Measurements from ENCODE around the gene KSR2. TPM values are rescaled to one million over a fixed set of nuclear protein-coding genes. Genes with fewer than 3 reads are reported as not detected.
"Not testable (repeated sequence)": the region's sequence is repeated elsewhere in the genome, so short reads cannot be mapped to it uniquely, and the experiment has no call there.

The KSR2 gene
- total RNA-seq, 1 experiment from 2014 or later, result 2.0 TPM

- H3K9me3 ChIP-seq (ENCODE audit: insufficient read depth, low read depth), result no peaks in the 10 kb centered on the region
- DNase-seq, result no peak
- H3K4me2 ChIP-seq, result no peak overlapping the region
- no TSS peak for BruUV-seq (replicated peaks)
- ChIA-PET POLR2A (ENCODE audit: unreplicated experiment) (no interaction called here), CTCF (no interaction called here)
- H3K79me2 ChIP-seq (ENCODE audit: low read depth), result no peaks in the 10 kb centered on the region
- H3K4me1 ChIP-seq (replicated peaks; ENCODE audit: insufficient read depth), result no peaks in the 10 kb centered on the region; the same call in 1 of the 2 replicates
- H3F3A ChIP-seq (ENCODE audit: insufficient read depth, low read depth), result no peaks in the 10 kb centered on the region
- TF ChIP-seq EZH2 (IDR thresholded peaks at IDR 0.05; ENCODE audit: low read depth), result no peak
- TF ChIP-seq CTCF (conservative IDR thresholded peaks at IDR 0.05), result no peak
- intact Hi-C loops (cut with micrococcal nuclease; ENCODE audit: unreplicated experiment), result no loop called here
- no peaks in the 10 kb centered on the region for H3K36me3 ChIP-seq (ENCODE audit: low read depth)
- H3K27me3 ChIP-seq (ENCODE audit: insufficient read depth, low read depth), result peaks cover 65% of the 10 kb centered on the region
- H4K20me1 ChIP-seq (ENCODE audit: insufficient read depth), result 0 out of 2 replicates have a peak, but pooled peaks cover 3% of the 10 kb centered on the region
- H3K27ac ChIP-seq, result no peak overlapping the region
- H3K4me3 ChIP-seq, result no peak overlapping the region
- H3K9me2 ChIP-seq (ENCODE audit: insufficient read depth), result no peaks in the 10 kb centered on the region
- H2AFZ ChIP-seq, result no peak overlapping the region
These were observed 161.4 kb downstream of the KSR2 start for GRCh38 chr12:117807355-117807754.

GRCh38 chr12:117805865-117806264, 162.9 kb downstream of the KSR2 start:
- Histone ChIP-seq H3K27ac (no peak overlapping the region), H3K9me2 (ENCODE audit: insufficient read depth) (no peaks in the 10 kb centered on the region), H3K27me3 (ENCODE audit: insufficient read depth, low read depth) (peaks cover 55% of the 10 kb centered on the region), H2AFZ (no peak overlapping the region), H3K4me2 (no peak overlapping the region), H3K79me2 (ENCODE audit: low read depth) (no peaks in the 10 kb centered on the region), H3K4me3 (no peak overlapping the region), H3K9me3 (ENCODE audit: insufficient read depth, low read depth) (no peaks in the 10 kb centered on the region), H3F3A (ENCODE audit: insufficient read depth, low read depth) (no peaks in the 10 kb centered on the region), H3K36me3 (ENCODE audit: low read depth) (no peaks in the 10 kb centered on the region), H4K20me1 (ENCODE audit: insufficient read depth) (0 out of 2 replicates have a peak, but pooled peaks cover 3% of the 10 kb centered on the region), H3K4me1 (replicated peaks; ENCODE audit: insufficient read depth) (no peaks in the 10 kb centered on the region; the same call in 1 of the 2 replicates)
- POLR2A ChIA-PET (ENCODE audit: unreplicated experiment), result no interaction called here
- CTCF ChIA-PET, result no interaction called here
- no peak for DNase-seq
- intact Hi-C loops (cut with micrococcal nuclease; ENCODE audit: unreplicated experiment), result no loop called here
- BruUV-seq (replicated peaks), result no TSS peak
- TF ChIP-seq CTCF (conservative IDR thresholded peaks at IDR 0.05) (no peak), EZH2 (IDR thresholded peaks at IDR 0.05; ENCODE audit: low read depth) (no peak)

- intact Hi-C loops (cut with micrococcal nuclease; ENCODE audit: unreplicated experiment), result no loop called here
- DNase-seq, result peak in 1 of 2 experiments; percentile 71
- Histone ChIP-seq H3K36me3 (ENCODE audit: low read depth) (no peaks in the 10 kb centered on the region), H3K4me1 (replicated peaks; ENCODE audit: insufficient read depth) (no peaks in the 10 kb centered on the region; the same call in 1 of the 2 replicates), H3K4me3 (no peak overlapping the region), H3K9me3 (ENCODE audit: insufficient read depth, low read depth) (no peaks in the 10 kb centered on the region), H3K79me2 (ENCODE audit: low read depth) (no peaks in the 10 kb centered on the region), H3K27ac (no peak overlapping the region), H4K20me1 (ENCODE audit: insufficient read depth) (0 out of 2 replicates have a peak, but pooled peaks cover 3% of the 10 kb centered on the region), H3K27me3 (ENCODE audit: insufficient read depth, low read depth) (peaks cover 41% of the 10 kb centered on the region), H3K9me2 (ENCODE audit: insufficient read depth) (no peaks in the 10 kb centered on the region), H3K4me2 (peak overlapping the region; percentile 12; the same call in 1 of the 2 replicates), H3F3A (ENCODE audit: insufficient read depth, low read depth) (no peaks in the 10 kb centered on the region), H2AFZ (no peak overlapping the region)
- TF ChIP-seq EZH2 (IDR thresholded peaks at IDR 0.05; ENCODE audit: low read depth) (no peak), CTCF (conservative IDR thresholded peaks at IDR 0.05) (no peak)
- ChIA-PET POLR2A (ENCODE audit: unreplicated experiment) (no interaction called here), CTCF (no interaction called here)
- no TSS peak for BruUV-seq (replicated peaks)
These were observed 165.8 kb downstream of the KSR2 start for GRCh38 chr12:117803001-117803400.

GRCh38 chr12:117800711-117801110, 168.1 kb downstream of the KSR2 start:
- H3F3A ChIP-seq (ENCODE audit: insufficient read depth, low read depth); POLR2A ChIA-PET (ENCODE audit: unreplicated experiment); DNase-seq; H3K36me3 ChIP-seq (ENCODE audit: low read depth); H4K20me1 ChIP-seq (ENCODE audit: insufficient read depth); H3K9me2 ChIP-seq (ENCODE audit: insufficient read depth); H3K27ac ChIP-seq; H3K4me2 ChIP-seq; H3K4me3 ChIP-seq; intact Hi-C loops (cut with micrococcal nuclease; ENCODE audit: unreplicated experiment); CTCF ChIA-PET; H2AFZ ChIP-seq; H3K4me1 ChIP-seq (replicated peaks; ENCODE audit: insufficient read depth); H3K9me3 ChIP-seq (ENCODE audit: insufficient read depth, low read depth); BruUV-seq (replicated peaks); H3K79me2 ChIP-seq (ENCODE audit: low read depth): not testable (repeated sequence)
- H3K27me3 ChIP-seq (ENCODE audit: insufficient read depth, low read depth), result peaks cover 20% of the 10 kb centered on the region
